HCT116 (cell line): ENCODE measurements around the gene ZBTB20. TPM values are rescaled to one million over a fixed set of nuclear protein-coding genes. Genes with fewer than 3 reads are reported as not detected.

Source experiments
- ATAC-seq: fragments of 200-7000 bp; cut with Tn5 transposase; 2 replicates; pipeline ENCODE4 v1.9.1; 2020; ENCODE audit warnings: mild to moderate bottlenecking, moderate library complexity
- BruUV-seq: library from RNA; stranded (reverse); fragments of 400-500 nt; replicated peaks from 2 replicates; lab custom pipeline; 2021; lab: Mats Ljungman, UMichigan
- CTCF ChIA-PET: fragments of 300-600 bp; sonication (Branson Sonifier 250); formaldehyde crosslinking; loops from one replicate; lab custom pipeline; 2021; ENCODE audit warnings: antibody characterized with exemption; lab: Charles Lee
- POLR2A ChIA-PET: fragments of 300-600, 350-600 bp; sonication (Branson Sonifier 250); formaldehyde crosslinking; loops from one replicate; lab custom pipeline; 2021; ENCODE audit warnings: antibody characterized with exemption; lab: Charles Lee
- RAD21 ChIA-PET, 2 experiments: fragments of 300-600 bp; sonication (Branson Sonifier 250); formaldehyde crosslinking; loops; one replicate each; lab custom pipeline; 2023; ENCODE audit warnings: low total read pairs in 2 of 2; ENCODE audit not compliant: uncharacterized antibody in 2 of 2, unreplicated experiment in 2 of 2, low non-redundant PET in 1 of 2; lab: Charles Lee
- DNase-seq: peaks from one replicate; pipeline ENCODE4 v3.0.0-alpha.2; 2010; ENCODE audit warnings: low read depth, low spot score
- H2AFZ ChIP-seq: fragments of 200-600 bp; shearing (Covaris generic), sonication (generic); 2 replicates; pipeline ENCODE4 v1.6.1; 2017; ENCODE audit warnings: low read depth, mixed run types, mixed read lengths, antibody characterized with exemption, low read length; ENCODE audit not compliant: poor library complexity, severe bottlenecking
- H3K27ac ChIP-seq: 2 replicates; pipeline ENCODE4 v1.5.1; 2012; ENCODE audit warnings: low read depth, low read length
- H3K27me3 ChIP-seq: fragments of 200-600 bp; sonication (generic); 2 replicates; pipeline ENCODE4 v1.6.1; 2016; ENCODE audit warnings: mixed run types, low read length, mixed read lengths; ENCODE audit not compliant: insufficient read depth
- H3K36me3 ChIP-seq, 2 experiments: fragments of 200-500 bp in 1 of 2; fragments of 200-600 bp in 1 of 2; sonication (Bioruptor generic) in 1 of 2; sonication (generic) in 1 of 2; 2 replicates each; pipeline versions ENCODE4 v1.5.1 to v1.6.1; 2014 to 2016; ENCODE audit warnings: low read length in 2 of 2, inconsistent platforms in 1 of 2, mixed read lengths in 1 of 2, mixed run types in 1 of 2; ENCODE audit not compliant: insufficient read depth in 2 of 2, control insufficient read depth in 1 of 2
- H3K4me1 ChIP-seq, 2 experiments: fragments of 200-600 bp in 1 of 2; sonication (generic) in 1 of 2; 2 replicates each; pipeline versions ENCODE4 v1.5.1 to v1.6.1; 2012 to 2017; ENCODE audit warnings: low read length in 2 of 2, inconsistent platforms in 1 of 2, mild to moderate bottlenecking in 1 of 2, mixed read lengths in 1 of 2, mixed run types in 1 of 2, moderate library complexity in 1 of 2; ENCODE audit not compliant: insufficient read depth in 2 of 2, control insufficient read depth in 1 of 2
- H3K4me2 ChIP-seq: fragments of 200-600 bp; sonication (generic); 2 replicates; pipeline ENCODE4 v1.6.1; 2017; ENCODE audit warnings: mixed run types, low read length, mixed read lengths
- H3K4me3 ChIP-seq, 2 experiments: fragments of 200-600 bp in 1 of 2; sonication (generic) in 1 of 2; replicated peaks in 1 of 2; 2 replicates each; pipeline ENCODE4 v1.5.1; 2011 to 2016; ENCODE audit warnings: low read length in 2 of 2, control low read depth in 1 of 2, low read depth in 1 of 2, mild to moderate bottlenecking in 1 of 2, mixed read lengths in 1 of 2, mixed run types in 1 of 2
- H3K79me2 ChIP-seq: fragments of 200-600 bp; sonication (generic); 2 replicates; pipeline ENCODE4 v1.6.1; 2017; ENCODE audit warnings: mild to moderate bottlenecking, mixed run types, low read length, moderate library complexity, mixed read lengths; ENCODE audit not compliant: insufficient read depth
- H3K9ac ChIP-seq: fragments of 200-600 bp; sonication (generic); 2 replicates; pipeline ENCODE4 v1.6.1; 2016; ENCODE audit warnings: low read length, mixed read lengths
- H3K9me2 ChIP-seq: fragments of 200-600 bp; sonication (generic), shearing (Covaris generic); 2 replicates; pipeline ENCODE4 v1.6.1; 2017; ENCODE audit warnings: mixed run types, mild to moderate bottlenecking, moderate library complexity; ENCODE audit not compliant: insufficient read depth
- H3K9me3 ChIP-seq, 2 experiments: fragments of 200-500 bp in 1 of 2; fragments of 200-600 bp in 1 of 2; sonication (Bioruptor generic) in 1 of 2; sonication (generic) in 1 of 2; 2 replicates each; pipeline ENCODE4 v1.6.1; 2014 to 2017; ENCODE audit warnings: low read length in 2 of 2, mixed read lengths in 2 of 2, inconsistent platforms in 1 of 2, low read depth in 1 of 2, mild to moderate bottlenecking in 1 of 2, mixed run types in 1 of 2, moderate library complexity in 1 of 2; ENCODE audit not compliant: control insufficient read depth in 1 of 2, insufficient read depth in 1 of 2
- H4K20me1 ChIP-seq: fragments of 200-600 bp; sonication (generic), shearing (Covaris generic); 2 replicates; pipeline ENCODE4 v1.6.1; 2017; ENCODE audit warnings: mixed run types, mild to moderate bottlenecking, moderate library complexity; ENCODE audit not compliant: insufficient read depth
- CEBPB ChIP-seq: IDR thresholded peaks from 2 replicates; pipeline ENCODE4 v1.6.1; 2012; ENCODE audit warnings: low read depth
- EGR1 ChIP-seq: IDR thresholded peaks from 2 replicates; pipeline ENCODE4 v1.6.1; 2012; ENCODE audit warnings: low read depth
- ELF1 ChIP-seq: IDR thresholded peaks from 2 replicates; pipeline ENCODE4 v1.6.1; 2012; ENCODE audit warnings: low read depth, borderline replicate concordance
- EZH2 ChIP-seq: fragments of 200-600 bp; sonication (generic); IDR thresholded peaks from 2 replicates; pipeline ENCODE4 v1.6.1; 2017; ENCODE audit warnings: antibody characterized with exemption, mixed run types
- EZH2phosphoT487 ChIP-seq: fragments of 200-600 bp; IDR thresholded peaks from 2 replicates; pipeline ENCODE4 v1.6.1; 2018; ENCODE audit warnings: antibody characterized with exemption, borderline replicate concordance
- FOSL1 ChIP-seq: IDR thresholded peaks from 2 replicates; pipeline ENCODE4 v1.6.1; 2012; ENCODE audit warnings: low read depth
- POLR2A ChIP-seq: IDR thresholded peaks from 2 replicates; pipeline ENCODE4 v1.7.0; 2011; ENCODE audit warnings: borderline replicate concordance; ENCODE audit not compliant: insufficient read depth, insufficient read length; ENCODE audit errors: extremely low read depth
- POLR2AphosphoS5 ChIP-seq: IDR thresholded peaks from 2 replicates; pipeline ENCODE4 v1.6.1; 2011; ENCODE audit warnings: mild to moderate bottlenecking, low read depth, low read length, moderate library complexity
- RAD21 ChIP-seq: IDR thresholded peaks from 2 replicates; pipeline ENCODE4 v1.6.1; 2012; ENCODE audit warnings: low read depth, mild to moderate bottlenecking
- SRF ChIP-seq: IDR thresholded peaks from 2 replicates; pipeline ENCODE4 v1.6.1; 2012; ENCODE audit warnings: low read depth
- ZBTB33 ChIP-seq: IDR thresholded peaks from 2 replicates; pipeline ENCODE4 v1.6.1; 2011; ENCODE audit warnings: mild to moderate bottlenecking, low read length, moderate library complexity; ENCODE audit not compliant: insufficient replicate concordance; ENCODE audit errors: extremely low read depth
- ZFX ChIP-seq: fragments of 450-650 bp; IDR thresholded peaks from 2 replicates; pipeline ENCODE4 v1.6.1; 2017
- ZNF274 ChIP-seq: fragments of 200-500 bp; sonication (Bioruptor generic); IDR thresholded peaks from 2 replicates; pipeline ENCODE4 v1.6.1; 2014; ENCODE audit warnings: mild to moderate bottlenecking, low read depth, low read length, inconsistent platforms
- intact Hi-C: fragments of 100-400 bp; cut with micrococcal nuclease; formaldehyde crosslinking; loops from 2 replicates; pipeline ENCODE4 v1.10.0; 2022
- total RNA-seq: library from RNA; stranded (reverse); gene quantifications from one replicate; pipeline ENCODE4 v1.2.1, GENCODE V29; 2021; ENCODE audit not compliant: unreplicated experiment
- TF ChIP-seq, protein P1 (sequence below): IDR thresholded peaks from 2 replicates; pipeline ENCODE4 v1.6.1; 2012
- TF ChIP-seq, protein P2 (sequence below): IDR thresholded peaks from 2 replicates; pipeline ENCODE4 v1.6.1; 2012

Gene ZBTB20
- total RNA-seq, 1 experiment from 2014 or later = 42.1 TPM

GRCh38 chr3:114401346-114401745, 745.7 kb downstream of the ZBTB20 start:
- TF ChIP-seq EZH2 (no peak), POLR2A (no peak), CEBPB (no peak), ELF1 (no peak), POLR2AphosphoS5 (no peak), ZFX (no peak), ZNF274 (no peak)
- H3K4me3 ChIP-seq = no peak overlapping the region
- H3K9me3 ChIP-seq = no peaks in the 10 kb centered on the region
- no peaks in the 10 kb centered on the region for H3K36me3 ChIP-seq
- ChIA-PET POLR2A (interaction anchor here (0.9 to 1.1 kb wide), 2 partner anchors 8 to 9 kb away, joined by 3 read pairs; no protein-coding TSS in a partner anchor), CTCF (interaction anchor here (1.3 to 3.4 kb wide), 2 partner anchors 17 to 19 kb away, joined by 5 to 10 read pairs; no protein-coding TSS in a partner anchor), RAD21 (interaction anchor here in 1 of 2 experiments (0.6 kb wide), 1 partner anchor 126 kb away, joined by 3 read pairs; no protein-coding TSS in a partner anchor)
- DNase-seq (no peak), ATAC-seq (no peak)
- no peaks in the 10 kb centered on the region for H3K27me3 ChIP-seq
- H3K4me2 ChIP-seq = peak overlapping the region; percentile 50
- H3K79me2 ChIP-seq = peaks cover 85% of the 10 kb centered on the region
- H3K27ac ChIP-seq = no peak overlapping the region
- no peaks in the 10 kb centered on the region for H4K20me1 ChIP-seq
- intact Hi-C loops = loop anchor here (10.0 kb wide), 1 partner anchor 243 kb away; no protein-coding TSS in a partner anchor
- no peaks in the 10 kb centered on the region for H3K9me2 ChIP-seq
- H3K9ac ChIP-seq = peak overlapping the region; percentile 11; the same call in 1 of the 2 replicates
- H2AFZ ChIP-seq = no peak overlapping the region
- no TSS peak for BruUV-seq
- peaks cover 27 to 71% of the 10 kb centered on the region in 2 experiments for H3K4me1 ChIP-seq

GRCh38 chr3:114400371-114400770, 746.7 kb downstream of the ZBTB20 start:
- Histone ChIP-seq H2AFZ (no peak overlapping the region), H3K4me1 (peaks cover 25 to 67% of the 10 kb centered on the region in 2 experiments), H3K9me3 (no peaks in the 10 kb centered on the region), H3K9me2 (no peaks in the 10 kb centered on the region), H3K27me3 (no peaks in the 10 kb centered on the region), H4K20me1 (no peaks in the 10 kb centered on the region), H3K4me3 (no peak overlapping the region), H3K27ac (no peak overlapping the region), H3K9ac (peak overlapping the region; percentile 21; the same call in 1 of the 2 replicates), H3K79me2 (peaks cover 86% of the 10 kb centered on the region), H3K4me2 (peak overlapping the region; percentile 50), H3K36me3 (no peaks in the 10 kb centered on the region)
- BruUV-seq = no TSS peak
- CTCF ChIA-PET = interaction anchor here (1.3 to 3.4 kb wide), 2 partner anchors 18 kb away, joined by 5 to 10 read pairs; no protein-coding TSS in a partner anchor
- ATAC-seq = peak; percentile 2; the same call in 1 of the 2 replicates
- intact Hi-C loops = loop anchor here (10.0 kb wide), 1 partner anchor 244 kb away; no protein-coding TSS in a partner anchor
- POLR2A ChIA-PET = interaction anchor here (0.9 to 1.1 kb wide), 2 partner anchors 8 to 9 kb away, joined by 3 read pairs; no protein-coding TSS in a partner anchor
- no peak for DNase-seq
- TF ChIP-seq FOSL1 = no peak
- TF ChIP-seq EZH2phosphoT487 = no peak
- TF ChIP-seq, protein P1, sequence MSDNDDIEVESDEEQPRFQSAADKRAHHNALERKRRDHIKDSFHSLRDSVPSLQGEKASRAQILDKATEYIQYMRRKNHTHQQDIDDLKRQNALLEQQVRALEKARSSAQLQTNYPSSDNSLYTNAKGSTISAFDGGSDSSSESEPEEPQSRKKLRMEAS = no peak
- TF ChIP-seq SRF = no peak
- TF ChIP-seq, protein P2, sequence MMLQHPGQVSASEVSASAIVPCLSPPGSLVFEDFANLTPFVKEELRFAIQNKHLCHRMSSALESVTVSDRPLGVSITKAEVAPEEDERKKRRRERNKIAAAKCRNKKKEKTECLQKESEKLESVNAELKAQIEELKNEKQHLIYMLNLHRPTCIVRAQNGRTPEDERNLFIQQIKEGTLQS = no peak
- no peak for TF ChIP-seq ZBTB33
- no peak for TF ChIP-seq CEBPB
- no peak for TF ChIP-seq EGR1
- TF ChIP-seq RAD21 = no peak
- RAD21 ChIA-PET = interaction anchor here (0.6 kb wide), 2 partner anchors 98 to 297 kb away, joined by 3 to 4 read pairs; no protein-coding TSS in a partner anchor
